Measurements from ENCODE around the gene ADGRV1.

DNA sequence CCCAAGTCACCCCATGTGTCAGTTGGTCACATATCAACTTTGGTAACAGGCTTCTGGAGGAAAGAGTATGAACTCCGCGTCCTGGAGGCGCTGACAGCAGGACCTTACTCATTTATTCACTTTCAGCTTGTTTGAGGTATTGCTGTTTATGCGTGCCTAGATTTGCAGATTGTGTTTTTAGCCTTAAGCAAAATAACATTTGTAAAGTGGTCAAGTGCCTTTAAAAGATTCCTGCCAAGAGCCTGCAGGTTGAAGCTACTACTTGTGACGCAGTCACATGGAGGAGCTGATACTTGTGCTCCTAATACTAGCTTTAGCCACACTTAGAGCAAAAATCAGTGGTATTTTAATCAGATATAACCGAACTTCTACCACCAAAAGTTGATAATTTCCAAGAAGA, 351.3 kb downstream of the ADGRV1 start:
- peak in 1 of 2 donors; percentile 68 for TF ChIP-seq POLR2A (IDR thresholded peaks at IDR 0.05)
- peak in 1 of 6 experiments; percentile 25 for TF ChIP-seq CTCF (IDR thresholded peaks at IDR 0.05)

Measured in thyroid gland (tissue), 4 donors.